Coronary artery (tissue), 2 donors: ENCODE data around the gene FRMD4A.

Experiments
- DNase-seq: peaks from one replicate; pipeline ENCODE4 v3.0.0-alpha.2; 2017; ENCODE audit warnings: low spot score
- H3K27ac ChIP-seq, 2 donors: fragments of 200-600 bp; sonication (generic); one replicate each; pipeline ENCODE4 v1.5.1; 2016 to 2019
- H3K4me3 ChIP-seq: fragments of 200-600 bp; sonication (generic); 2 replicates; pipeline ENCODE4 v1.5.1; 2016; ENCODE audit warnings: mild to moderate bottlenecking, moderate library complexity
- TF ChIP-seq, protein P1 (sequence below): fragments of 200-600 bp; sonication (generic); IDR thresholded peaks from one replicate; pipeline ENCODE4 v1.5.1; 2019; ENCODE audit warnings: antibody characterized with exemption

Gene FRMD4A

GRCh38 chr10:13842117-13842516 lies 488.6 kb downstream of the FRMD4A start:
- no peak overlapping the region for H3K4me3 ChIP-seq
- TF ChIP-seq, protein P1, sequence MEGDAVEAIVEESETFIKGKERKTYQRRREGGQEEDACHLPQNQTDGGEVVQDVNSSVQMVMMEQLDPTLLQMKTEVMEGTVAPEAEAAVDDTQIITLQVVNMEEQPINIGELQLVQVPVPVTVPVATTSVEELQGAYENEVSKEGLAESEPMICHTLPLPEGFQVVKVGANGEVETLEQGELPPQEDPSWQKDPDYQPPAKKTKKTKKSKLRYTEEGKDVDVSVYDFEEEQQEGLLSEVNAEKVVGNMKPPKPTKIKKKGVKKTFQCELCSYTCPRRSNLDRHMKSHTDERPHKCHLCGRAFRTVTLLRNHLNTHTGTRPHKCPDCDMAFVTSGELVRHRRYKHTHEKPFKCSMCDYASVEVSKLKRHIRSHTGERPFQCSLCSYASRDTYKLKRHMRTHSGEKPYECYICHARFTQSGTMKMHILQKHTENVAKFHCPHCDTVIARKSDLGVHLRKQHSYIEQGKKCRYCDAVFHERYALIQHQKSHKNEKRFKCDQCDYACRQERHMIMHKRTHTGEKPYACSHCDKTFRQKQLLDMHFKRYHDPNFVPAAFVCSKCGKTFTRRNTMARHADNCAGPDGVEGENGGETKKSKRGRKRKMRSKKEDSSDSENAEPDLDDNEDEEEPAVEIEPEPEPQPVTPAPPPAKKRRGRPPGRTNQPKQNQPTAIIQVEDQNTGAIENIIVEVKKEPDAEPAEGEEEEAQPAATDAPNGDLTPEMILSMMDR = no peak
- no peak for DNase-seq
- peak overlapping the region in 1 of 2 donors; percentile 58 for H3K27ac ChIP-seq

GRCh38 chr10:13840036-13840435 lies 490.7 kb downstream of the FRMD4A start:
- Histone ChIP-seq H3K4me3 (no peak overlapping the region), H3K27ac (peak overlapping the region; percentile 62 to 89)
- no peak for DNase-seq
- TF ChIP-seq, protein P1 = no peak

GRCh38 chr10:13839430-13839990 lies 491.2 kb downstream of the FRMD4A start:
- Histone ChIP-seq H3K4me3 (no peak overlapping the region), H3K27ac (peak overlapping the region; percentile 62 to 89)
- TF ChIP-seq, protein P1 = no peak
- DNase-seq = peak; percentile 87

DNA sequence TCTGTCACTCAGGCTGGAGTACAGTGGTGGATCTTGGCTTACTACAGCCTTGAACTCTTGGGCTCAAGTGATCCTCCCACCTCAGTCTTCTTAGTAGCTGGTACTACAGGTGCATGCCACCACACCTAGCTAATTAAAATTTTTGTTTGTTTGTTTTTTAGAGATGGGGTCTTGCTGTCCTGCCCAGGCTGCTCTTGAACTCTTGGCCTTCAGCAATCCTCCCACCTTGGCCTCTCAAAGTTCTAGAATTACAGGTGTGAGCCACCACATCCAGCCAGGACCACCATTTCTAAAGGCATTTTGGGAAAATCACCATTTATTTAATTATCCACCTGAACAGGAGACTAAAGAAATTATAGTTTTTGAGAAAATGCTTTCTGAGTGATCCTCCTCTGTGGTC lies 491.7 kb downstream of the FRMD4A start:
- Histone ChIP-seq H3K27ac (peak overlapping the region; percentile 62 to 89), H3K4me3 (no peak overlapping the region)
- TF ChIP-seq, protein P1 = no peak
- no peak for DNase-seq

GRCh38 chr10:13837966-13838365 lies 492.8 kb downstream of the FRMD4A start:
- no peak overlapping the region for H3K4me3 ChIP-seq
- no peak for DNase-seq
- TF ChIP-seq, protein P1 = no peak
- H3K27ac ChIP-seq = peak overlapping the region; percentile 59 to 88

DNA sequence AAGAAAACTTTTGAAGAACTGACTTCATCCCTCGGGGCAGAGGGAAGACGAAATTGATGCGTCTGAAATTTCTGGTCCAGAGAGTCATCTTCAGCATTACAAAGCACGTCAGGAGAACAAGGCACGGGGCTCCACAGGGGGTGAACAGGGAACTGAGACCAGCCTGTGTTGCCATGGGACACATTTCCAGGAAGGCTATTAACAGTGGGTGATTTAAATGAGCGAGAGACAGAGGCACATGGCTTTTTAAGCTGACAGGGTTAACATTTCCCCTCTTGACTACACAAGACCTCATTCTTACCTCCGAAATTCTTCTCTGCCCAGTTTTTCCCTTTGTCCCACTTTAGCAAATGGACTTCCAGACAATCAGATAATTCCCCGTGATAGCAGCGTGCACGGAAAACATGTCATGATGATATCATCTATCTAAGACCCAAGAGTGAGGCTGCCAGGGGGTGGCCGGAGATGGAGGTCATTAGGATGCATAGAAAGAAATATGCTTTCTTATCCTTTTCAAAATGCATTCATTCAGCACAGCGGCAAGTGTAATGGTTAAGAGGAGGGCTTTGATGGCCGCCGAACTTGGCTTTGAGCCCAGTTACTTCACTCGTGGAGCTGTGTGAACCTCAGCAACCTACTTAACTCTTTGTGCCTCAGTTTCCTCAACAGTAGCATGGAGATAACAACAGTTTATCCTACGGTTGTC lies 496.0 kb downstream of the FRMD4A start:
- Histone ChIP-seq H3K27ac (peak overlapping the region; percentile 60 to 88), H3K4me3 (peak overlapping the region; percentile 61)
- no peak for DNase-seq
- TF ChIP-seq, protein P1 = no peak

- H3K27ac ChIP-seq = peak overlapping the region; percentile 39 to 75
- TF ChIP-seq, protein P1 = no peak
These were observed 499.0 kb downstream of the FRMD4A start for GRCh38 chr10:13831711-13832141.

More at GRCh38 chr10:13831711-13832141, 499.0 kb downstream of the FRMD4A start:
- peak overlapping the region; percentile 21 for H3K4me3 ChIP-seq
- DNase-seq = no peak
